GM18873 (cell line): Measurements from ENCODE around the gene EPB41L4B.

ENCODE experiments used
- ATAC-seq: cut with Tn5 transposase; IDR thresholded peaks from one replicate; pipeline ENCODE4 v1.9.1; 2021; ENCODE audit warnings: mild to moderate bottlenecking, moderate library complexity, moderate number of reproducible peaks; ENCODE audit not compliant: unreplicated experiment, low FRiP score

The EPB41L4B gene

GRCh38 chr9:109321727-109322126 is 868 bp upstream of the EPB41L4B start:
- ATAC-seq: no peak

- ATAC-seq: no peak
Measured at GRCh38 chr9:109320331-109320741, 523 bp downstream of the EPB41L4B start.

- ATAC-seq: no peak
Measured at GRCh38 chr9:109319626-109320241, 1.1 kb downstream of the EPB41L4B start.

GRCh38 chr9:109319017-109319625 is 1.7 kb downstream of the EPB41L4B start:
- no peak for ATAC-seq

- no peak for ATAC-seq
Measured at GRCh38 chr9:109317979-109318741, 2.7 kb downstream of the EPB41L4B start.

- ATAC-seq: no peak
Measured at GRCh38 chr9:109317311-109317978, 3.4 kb downstream of the EPB41L4B start.

GRCh38 chr9:109316207-109316640 is 4.6 kb downstream of the EPB41L4B start:
- ATAC-seq: no peak

GRCh38 chr9:109315480-109316206 is 5.2 kb downstream of the EPB41L4B start:
- ATAC-seq: no peak

- ATAC-seq: no peak
Measured at GRCh38 chr9:109314011-109314531, 6.8 kb downstream of the EPB41L4B start.

- no peak for ATAC-seq
Measured at GRCh38 chr9:109313351-109313750, 7.5 kb downstream of the EPB41L4B start.

- no peak for ATAC-seq
Measured at GRCh38 chr9:109312783-109313182, 8.1 kb downstream of the EPB41L4B start.

- ATAC-seq: peak; percentile 76
Measured at GRCh38 chr9:109311731-109312130, 9.1 kb downstream of the EPB41L4B start.

- ATAC-seq: no peak
Measured at GRCh38 chr9:109311286-109311685, 9.6 kb downstream of the EPB41L4B start.

- ATAC-seq: no peak
Measured at GRCh38 chr9:109310486-109310901, 10.4 kb downstream of the EPB41L4B start.

GRCh38 chr9:109309282-109309681 is 11.6 kb downstream of the EPB41L4B start:
- ATAC-seq: no peak

GRCh38 chr9:109307380-109308240 is 13.2 kb downstream of the EPB41L4B start:
- ATAC-seq: no peak

- ATAC-seq: no peak
Measured at GRCh38 chr9:109305801-109306200, 15.1 kb downstream of the EPB41L4B start.

- ATAC-seq: no peak
Measured at GRCh38 chr9:109304347-109304746, 16.5 kb downstream of the EPB41L4B start.

GRCh38 chr9:109303900-109304299 is 17.0 kb downstream of the EPB41L4B start:
- no peak for ATAC-seq
